HT1080 (cell line): ENCODE measurements around the gene GLIPR1L2. TPM values are rescaled to one million over a fixed set of nuclear protein-coding genes. Genes with fewer than 3 reads are reported as not detected.
"Not testable (repeated sequence)": the region's sequence is repeated elsewhere in the genome, so short reads cannot be mapped to it uniquely, and the experiment has no call there.

ENCODE experiments used
- DNase-seq: peaks from one replicate; pipeline ENCODE4 v3.0.0-alpha.2; 2015; ENCODE audit warnings: low read depth
- polyA plus RNA-seq, 2 experiments: library from polyadenylated mRNA; depleted of rRNA; stranded (reverse); fragments of >200 nt; gene quantifications; 2 replicates each; pipeline ENCODE4 v1.2.3, GENCODE V29; 2015
- total RNA-seq: library from RNA; depleted of rRNA; stranded (reverse); fragments of >200 nt; shearing (Covaris generic); gene quantifications from 2 replicates; pipeline ENCODE4 v1.2.3, GENCODE V29; 2014; rRNA removed

The GLIPR1L2 gene
- 0.10 and 0.63 TPM in 2 replicates for total RNA-seq
- 0.18 and 0.19 TPM in 2 replicates for polyA plus RNA-seq (2015; cell fraction: cytosol; rRNA removed)
- 0.08 and 0.29 TPM in 2 replicates for polyA plus RNA-seq (2015; cell fraction: nucleus; rRNA removed)

GRCh38 chr12:75390899-75391538, at the start of gene GLIPR1L2:
Gene GLIPR1L2 (plus strand): TSS chr12:75391089. CDS start chr12:75391117, 28 bp downstream.
- peak; percentile 97 for DNase-seq

- DNase-seq: peak; percentile 36
Measured at GRCh38 chr12:75341873-75342272, 49.0 kb upstream of the GLIPR1L2 start.

GRCh38 chr12:75345531-75345930, 45.4 kb upstream of the GLIPR1L2 start:
- DNase-seq: peak; percentile 37

GRCh38 chr12:75346215-75346614, 44.7 kb upstream of the GLIPR1L2 start:
- not testable (repeated sequence) for DNase-seq

- no peak for DNase-seq
Measured at GRCh38 chr12:75349946-75350345, 40.9 kb upstream of the GLIPR1L2 start.

- no peak for DNase-seq
Measured at GRCh38 chr12:75350413-75350812, 40.5 kb upstream of the GLIPR1L2 start.

GRCh38 chr12:75354011-75354410, 36.9 kb upstream of the GLIPR1L2 start:
- DNase-seq: no peak

- DNase-seq: no peak
Measured at GRCh38 chr12:75360920-75361319, 30.0 kb upstream of the GLIPR1L2 start.

GRCh38 chr12:75361408-75361807, 29.5 kb upstream of the GLIPR1L2 start:
- DNase-seq: no peak

- no peak for DNase-seq
Measured at GRCh38 chr12:75364919-75365318, 26.0 kb upstream of the GLIPR1L2 start.

- peak; percentile 38 for DNase-seq
Measured at GRCh38 chr12:75366629-75367028, 24.3 kb upstream of the GLIPR1L2 start.

- no peak for DNase-seq
Measured at GRCh38 chr12:75374971-75375370, 15.9 kb upstream of the GLIPR1L2 start.

- no peak for DNase-seq
Measured at GRCh38 chr12:75378354-75378753, 12.5 kb upstream of the GLIPR1L2 start.

GRCh38 chr12:75389061-75389460, 1.8 kb upstream of the GLIPR1L2 start:
- peak; percentile 77 for DNase-seq

GRCh38 chr12:75389706-75390105, 1.2 kb upstream of the GLIPR1L2 start:
- DNase-seq: no peak

GRCh38 chr12:75390156-75390898, 562 bp upstream of the GLIPR1L2 start:
- no peak for DNase-seq

GRCh38 chr12:75404231-75404630, 13.3 kb downstream of the GLIPR1L2 start:
- DNase-seq: no peak

GRCh38 chr12:75407683-75408082, 16.8 kb downstream of the GLIPR1L2 start:
- DNase-seq: no peak

GRCh38 chr12:75409830-75410229, 18.9 kb downstream of the GLIPR1L2 start:
- no peak for DNase-seq

GRCh38 chr12:75414671-75415070, 23.8 kb downstream of the GLIPR1L2 start:
- no peak for DNase-seq

- DNase-seq: no peak
Measured at GRCh38 chr12:75419841-75420240, 29.0 kb downstream of the GLIPR1L2 start.

- DNase-seq: no peak
Measured at GRCh38 chr12:75427491-75427890, 36.6 kb downstream of the GLIPR1L2 start.

- no peak for DNase-seq
Measured at GRCh38 chr12:75428767-75429166, 37.9 kb downstream of the GLIPR1L2 start.
